ENCODE data around the gene SULT1E1. TPM values are rescaled to one million over a fixed set of nuclear protein-coding genes. Genes with fewer than 3 reads are reported as not detected.

SULT1E1 gene
- total RNA-seq, 2 experiments from 2014 or later: not detected

- DNase-seq (no peak), ATAC-seq (ENCODE audit: poor library complexity) (no peak)
- Mint-ChIP-seq H3K4me1 (ENCODE audit: low read depth) (no peaks in the 10 kb centered on the region), H3K9me3 (no peaks in the 10 kb centered on the region), H3K27ac (no peak overlapping the region), H3K36me3 (ENCODE audit: low read depth) (no peaks in the 10 kb centered on the region), H3K27me3 (no peaks in the 10 kb centered on the region), H3K4me3 (no peak overlapping the region)
- no peak overlapping the region for H3K27ac ChIP-seq (ENCODE audit: low read depth in 1 of 2, low read length in 2 of 2)
- ChIA-PET POLR2A (no interaction called here), CTCF (no interaction called here)
- H3K4me3 ChIP-seq (ENCODE audit: low read length): no peak overlapping the region
- intact Hi-C loops (cut with DNase I, micrococcal nuclease): no loop called here
- H3K4me1 ChIP-seq (ENCODE audit: insufficient read depth, low read length): no peaks in the 10 kb centered on the region
- TF ChIP-seq, protein P1, sequence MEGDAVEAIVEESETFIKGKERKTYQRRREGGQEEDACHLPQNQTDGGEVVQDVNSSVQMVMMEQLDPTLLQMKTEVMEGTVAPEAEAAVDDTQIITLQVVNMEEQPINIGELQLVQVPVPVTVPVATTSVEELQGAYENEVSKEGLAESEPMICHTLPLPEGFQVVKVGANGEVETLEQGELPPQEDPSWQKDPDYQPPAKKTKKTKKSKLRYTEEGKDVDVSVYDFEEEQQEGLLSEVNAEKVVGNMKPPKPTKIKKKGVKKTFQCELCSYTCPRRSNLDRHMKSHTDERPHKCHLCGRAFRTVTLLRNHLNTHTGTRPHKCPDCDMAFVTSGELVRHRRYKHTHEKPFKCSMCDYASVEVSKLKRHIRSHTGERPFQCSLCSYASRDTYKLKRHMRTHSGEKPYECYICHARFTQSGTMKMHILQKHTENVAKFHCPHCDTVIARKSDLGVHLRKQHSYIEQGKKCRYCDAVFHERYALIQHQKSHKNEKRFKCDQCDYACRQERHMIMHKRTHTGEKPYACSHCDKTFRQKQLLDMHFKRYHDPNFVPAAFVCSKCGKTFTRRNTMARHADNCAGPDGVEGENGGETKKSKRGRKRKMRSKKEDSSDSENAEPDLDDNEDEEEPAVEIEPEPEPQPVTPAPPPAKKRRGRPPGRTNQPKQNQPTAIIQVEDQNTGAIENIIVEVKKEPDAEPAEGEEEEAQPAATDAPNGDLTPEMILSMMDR (IDR thresholded peaks at IDR 0.05): no peak
- H3K36me3 ChIP-seq (ENCODE audit: insufficient read depth, low read length): no peaks in the 10 kb centered on the region
- H3K9me3 ChIP-seq (ENCODE audit: control insufficient read depth in 1 of 2, insufficient read depth in 1 of 2, low read length in 2 of 2): no peaks in the 10 kb centered on the region
- no peaks in the 10 kb centered on the region for H3K27me3 ChIP-seq (ENCODE audit: control insufficient read depth in 1 of 2, insufficient read depth in 2 of 2, low read length in 2 of 2)
These were observed 765 bp upstream of the SULT1E1 start for GRCh38 chr4:69860521-69861298.

- ChIA-PET POLR2A (no interaction called here), CTCF (no interaction called here)
- no peak overlapping the region for H3K4me3 Mint-ChIP-seq
- TF ChIP-seq, protein P1 (IDR thresholded peaks at IDR 0.05): no peak
- H3K27me3 Mint-ChIP-seq: no peaks in the 10 kb centered on the region
- ATAC-seq (ENCODE audit: poor library complexity) (no peak), DNase-seq (no peak)
- no peaks in the 10 kb centered on the region for H3K9me3 Mint-ChIP-seq
- intact Hi-C loops (cut with DNase I, micrococcal nuclease): no loop called here
- no peaks in the 10 kb centered on the region for H3K4me1 Mint-ChIP-seq (ENCODE audit: low read depth)
- H3K9me3 ChIP-seq (ENCODE audit: control insufficient read depth in 1 of 2, insufficient read depth in 1 of 2, low read length in 2 of 2): no peaks in the 10 kb centered on the region
- H3K36me3 ChIP-seq (ENCODE audit: insufficient read depth, low read length): no peaks in the 10 kb centered on the region
- no peaks in the 10 kb centered on the region for H3K27me3 ChIP-seq (ENCODE audit: control insufficient read depth in 1 of 2, insufficient read depth in 2 of 2, low read length in 2 of 2)
- no peaks in the 10 kb centered on the region for H3K4me1 ChIP-seq (ENCODE audit: insufficient read depth, low read length)
- H3K27ac ChIP-seq (ENCODE audit: low read depth in 1 of 2, low read length in 2 of 2): no peak overlapping the region
- no peak overlapping the region for H3K27ac Mint-ChIP-seq
- no peaks in the 10 kb centered on the region for H3K36me3 Mint-ChIP-seq (ENCODE audit: low read depth)
- no peak overlapping the region for H3K4me3 ChIP-seq (ENCODE audit: low read length)
These were observed 732 bp downstream of the SULT1E1 start for GRCh38 chr4:69859140-69859685.

GRCh38 chr4:69858690-69859089, 1.3 kb downstream of the SULT1E1 start:
- no peaks in the 10 kb centered on the region for H3K4me1 ChIP-seq (ENCODE audit: insufficient read depth, low read length)
- no peak overlapping the region for H3K4me3 Mint-ChIP-seq
- no peak overlapping the region for H3K4me3 ChIP-seq (ENCODE audit: low read length)
- H3K36me3 Mint-ChIP-seq (ENCODE audit: low read depth): no peaks in the 10 kb centered on the region
- H3K9me3 Mint-ChIP-seq: no peaks in the 10 kb centered on the region
- no peaks in the 10 kb centered on the region for H3K9me3 ChIP-seq (ENCODE audit: control insufficient read depth in 1 of 2, insufficient read depth in 1 of 2, low read length in 2 of 2)
- H3K4me1 Mint-ChIP-seq (ENCODE audit: low read depth): no peaks in the 10 kb centered on the region
- no peak overlapping the region for H3K27ac ChIP-seq (ENCODE audit: low read depth in 1 of 2, low read length in 2 of 2)
- TF ChIP-seq, protein P1 (IDR thresholded peaks at IDR 0.05): no peak
- CTCF ChIA-PET: no interaction called here
- no peaks in the 10 kb centered on the region for H3K27me3 Mint-ChIP-seq
- ATAC-seq (ENCODE audit: poor library complexity) (no peak), DNase-seq (no peak)
- no peaks in the 10 kb centered on the region for H3K27me3 ChIP-seq (ENCODE audit: control insufficient read depth in 1 of 2, insufficient read depth in 2 of 2, low read length in 2 of 2)
- H3K27ac Mint-ChIP-seq: no peak overlapping the region
- intact Hi-C loops (cut with DNase I, micrococcal nuclease): no loop called here
- POLR2A ChIA-PET: no interaction called here
- no peaks in the 10 kb centered on the region for H3K36me3 ChIP-seq (ENCODE audit: insufficient read depth, low read length)

Data from CD4-positive, alpha-beta T cell (primary cell).